HL-60 (cell line): ENCODE results near the gene IRAK3.
"Not testable (repeated sequence)": the region's sequence is repeated elsewhere in the genome, so short reads cannot be mapped to it uniquely, and the experiment has no call there.

Source experiments
- DNase-seq, 2 experiments: peaks; one replicate each; pipeline ENCODE4 v3.0.0-alpha.2; 2010 to 2020; ENCODE audit warnings: low read depth in 1 of 2, low spot score in 1 of 2
- H3K27ac ChIP-seq: fragments of 250-450 bp; sonication (Bioruptor Pico); replicated peaks from 2 replicates; pipeline ENCODE4 v1.5.1; 2020; ENCODE audit warnings: mild to moderate bottlenecking, moderate library complexity
- H3K27me3 ChIP-seq: fragments of 250-450 bp; sonication (Bioruptor Pico); 2 replicates; pipeline ENCODE4 v1.5.1; 2021; ENCODE audit warnings: mild to moderate bottlenecking, moderate library complexity; ENCODE audit not compliant: insufficient read depth, poor library complexity, severe bottlenecking
- H3K4me3 ChIP-seq: replicated peaks from 2 replicates; pipeline ENCODE4 v1.5.1; 2011; ENCODE audit warnings: mild to moderate bottlenecking, control low read depth, low read length; ENCODE audit not compliant: insufficient read depth
- CTCF ChIP-seq: IDR thresholded peaks from one replicate; pipeline ENCODE4 v1.5.1; 2011; ENCODE audit warnings: low read length, control low read depth, inconsistent platforms; ENCODE audit not compliant: insufficient read depth
- GABPA ChIP-seq: IDR thresholded peaks from 2 replicates; pipeline ENCODE4 v1.6.1; 2012; ENCODE audit warnings: low read depth
- POLR2AphosphoS5 ChIP-seq: IDR thresholded peaks from 2 replicates; pipeline ENCODE4 v1.6.1; 2012; ENCODE audit warnings: low read depth
- SPI1 ChIP-seq: IDR thresholded peaks from 2 replicates; pipeline ENCODE4 v1.6.1; 2012; ENCODE audit warnings: low read depth, mild to moderate bottlenecking, borderline replicate concordance
- TF ChIP-seq, protein P1 (sequence below): IDR thresholded peaks from 2 replicates; pipeline ENCODE4 v1.6.1; 2012; ENCODE audit warnings: low read depth; ENCODE audit not compliant: insufficient replicate concordance

The IRAK3 gene

DNA sequence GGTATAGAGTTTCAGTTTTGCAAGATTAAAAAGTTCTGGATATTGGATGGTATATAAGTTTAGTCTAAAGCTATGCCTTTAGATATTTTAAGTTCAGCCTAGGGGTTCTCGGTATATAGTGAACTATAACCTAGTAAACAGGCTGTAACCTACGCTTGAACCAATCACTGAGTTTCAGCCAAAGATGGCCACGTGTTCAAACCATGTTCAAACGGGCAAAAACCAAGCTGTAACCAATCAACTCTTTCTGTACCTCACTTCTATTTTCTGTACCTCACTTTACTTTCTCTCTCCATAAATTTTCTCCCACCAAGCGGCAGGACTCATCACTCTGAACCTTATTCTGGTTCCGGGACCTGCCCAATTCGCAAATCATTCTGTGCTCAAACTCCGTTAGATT lies 20.6 kb upstream of the IRAK3 start:
- H3K4me3 ChIP-seq: peak overlapping the region; percentile 55
- H3K27ac ChIP-seq: peak overlapping the region; percentile 98
- H3K27me3 ChIP-seq: no peaks in the 10 kb centered on the region
- peak in 1 of 2 experiments; percentile 29 for DNase-seq
- no peak for TF ChIP-seq POLR2AphosphoS5
- no peak for TF ChIP-seq CTCF
- no peak for TF ChIP-seq SPI1
- TF ChIP-seq, protein P1, sequence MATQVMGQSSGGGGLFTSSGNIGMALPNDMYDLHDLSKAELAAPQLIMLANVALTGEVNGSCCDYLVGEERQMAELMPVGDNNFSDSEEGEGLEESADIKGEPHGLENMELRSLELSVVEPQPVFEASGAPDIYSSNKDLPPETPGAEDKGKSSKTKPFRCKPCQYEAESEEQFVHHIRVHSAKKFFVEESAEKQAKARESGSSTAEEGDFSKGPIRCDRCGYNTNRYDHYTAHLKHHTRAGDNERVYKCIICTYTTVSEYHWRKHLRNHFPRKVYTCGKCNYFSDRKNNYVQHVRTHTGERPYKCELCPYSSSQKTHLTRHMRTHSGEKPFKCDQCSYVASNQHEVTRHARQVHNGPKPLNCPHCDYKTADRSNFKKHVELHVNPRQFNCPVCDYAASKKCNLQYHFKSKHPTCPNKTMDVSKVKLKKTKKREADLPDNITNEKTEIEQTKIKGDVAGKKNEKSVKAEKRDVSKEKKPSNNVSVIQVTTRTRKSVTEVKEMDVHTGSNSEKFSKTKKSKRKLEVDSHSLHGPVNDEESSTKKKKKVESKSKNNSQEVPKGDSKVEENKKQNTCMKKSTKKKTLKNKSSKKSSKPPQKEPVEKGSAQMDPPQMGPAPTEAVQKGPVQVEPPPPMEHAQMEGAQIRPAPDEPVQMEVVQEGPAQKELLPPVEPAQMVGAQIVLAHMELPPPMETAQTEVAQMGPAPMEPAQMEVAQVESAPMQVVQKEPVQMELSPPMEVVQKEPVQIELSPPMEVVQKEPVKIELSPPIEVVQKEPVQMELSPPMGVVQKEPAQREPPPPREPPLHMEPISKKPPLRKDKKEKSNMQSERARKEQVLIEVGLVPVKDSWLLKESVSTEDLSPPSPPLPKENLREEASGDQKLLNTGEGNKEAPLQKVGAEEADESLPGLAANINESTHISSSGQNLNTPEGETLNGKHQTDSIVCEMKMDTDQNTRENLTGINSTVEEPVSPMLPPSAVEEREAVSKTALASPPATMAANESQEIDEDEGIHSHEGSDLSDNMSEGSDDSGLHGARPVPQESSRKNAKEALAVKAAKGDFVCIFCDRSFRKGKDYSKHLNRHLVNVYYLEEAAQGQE: no peak
- TF ChIP-seq GABPA: no peak

GRCh38 chr12:66169221-66170170 lies 19.5 kb upstream of the IRAK3 start, which contains the start of gene TMBIM4:
Gene TMBIM4, minus strand, starts transcription at chr12:66169996. Its CDS starts 45 bp downstream, at chr12:66169951.
- no peaks in the 10 kb centered on the region for H3K27me3 ChIP-seq
- H3K27ac ChIP-seq: peak within 1 kb of the TSS; percentile 98
- peak within 1 kb of the TSS; percentile 55 for H3K4me3 ChIP-seq
- DNase-seq: peak; percentile 92 to 93
- TF ChIP-seq SPI1 (peak; percentile 75; the same call in 1 of the 2 replicates), POLR2AphosphoS5 (peak; percentile 69), CTCF (no peak), GABPA (peak; percentile 62)
- TF ChIP-seq, protein P1: peak; percentile 39

- TF ChIP-seq, protein P1: no peak
- TF ChIP-seq GABPA (no peak), POLR2AphosphoS5 (no peak), CTCF (no peak), SPI1 (no peak)
- Histone ChIP-seq H3K27ac (peak overlapping the region; percentile 98), H3K27me3 (no peaks in the 10 kb centered on the region), H3K4me3 (peak overlapping the region; percentile 55)
- DNase-seq: no peak
Measured at GRCh38 chr12:66170606-66171005, 18.4 kb upstream of the IRAK3 start.

DNA sequence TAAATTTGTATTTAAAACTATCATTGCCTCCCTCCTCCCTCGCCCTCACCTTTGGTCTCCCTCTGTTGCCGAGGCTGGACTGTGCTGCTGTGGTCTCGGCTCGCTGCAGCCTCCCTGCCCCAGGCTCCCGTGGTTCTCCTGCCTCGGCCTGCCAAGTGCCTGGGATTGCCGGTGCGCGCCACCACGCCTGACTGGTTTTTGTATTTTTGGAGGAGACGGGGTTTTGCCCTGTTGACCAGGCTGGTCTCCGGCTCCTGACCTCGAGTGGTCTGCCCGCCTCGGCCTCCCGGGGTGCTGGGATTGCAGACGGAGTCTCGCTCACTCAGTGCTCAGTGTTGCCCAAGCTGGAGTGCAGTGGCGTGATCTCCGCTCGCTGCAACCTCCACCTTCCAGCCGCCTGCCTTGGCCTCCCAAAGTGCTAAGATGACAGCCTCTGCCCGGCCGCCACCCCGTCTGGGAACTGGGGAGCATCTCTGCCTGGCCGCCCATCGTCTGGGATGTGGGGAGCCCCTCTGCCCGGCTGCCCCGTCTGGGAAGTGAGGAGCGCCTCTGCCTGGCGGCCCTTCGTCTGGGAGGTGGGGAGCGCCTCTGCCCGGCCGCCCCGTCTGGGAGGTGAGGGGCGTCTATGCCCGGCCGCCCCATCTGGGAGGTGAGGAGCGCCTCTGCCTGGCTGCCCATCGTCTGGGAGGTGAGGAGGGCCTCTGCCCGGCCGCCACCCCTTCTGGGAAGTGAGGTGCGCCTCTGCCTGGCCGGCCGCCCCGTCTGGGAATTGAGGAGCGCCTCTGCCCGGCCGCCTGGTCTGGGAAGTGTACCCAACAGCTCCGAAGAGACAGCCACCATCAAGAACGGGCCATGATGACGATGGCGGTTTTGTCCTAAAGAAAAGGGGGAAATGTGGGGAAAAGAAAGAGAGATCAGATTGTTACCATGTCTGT lies 14.4 kb upstream of the IRAK3 start:
- not testable (repeated sequence) for H3K4me3 ChIP-seq, H3K27ac ChIP-seq, H3K27me3 ChIP-seq, DNase-seq
